WTC11 (cell line): ENCODE measurements around the gene ARHGEF25.

ENCODE experiments used
- CBFB ChIP-seq: sonication (generic); formaldehyde crosslinking; IDR thresholded peaks from 2 replicates; pipeline ENCODE4 v1.8.1; 2022; ENCODE audit warnings: mild to moderate bottlenecking, low read depth, missing genetic modification reagents
- CREB1 ChIP-seq: sonication (generic); formaldehyde crosslinking; IDR thresholded peaks from 2 replicates; pipeline ENCODE4 v1.8.0; 2023; ENCODE audit warnings: mild to moderate bottlenecking, missing genetic modification reagents
- CTCF ChIP-seq: fragments of 200-600 bp; IDR thresholded peaks from 2 replicates; pipeline ENCODE4 v1.8.0; 2022; ENCODE audit warnings: antibody characterized with exemption
- E2F4 ChIP-seq: sonication (generic); formaldehyde crosslinking; IDR thresholded peaks from 2 replicates; pipeline ENCODE4 v1.8.1; 2022; ENCODE audit warnings: low read depth, mild to moderate bottlenecking, moderate library complexity, missing genetic modification reagents, borderline replicate concordance
- ETV6 ChIP-seq: sonication (generic); formaldehyde crosslinking; IDR thresholded peaks from 2 replicates; pipeline ENCODE4 v1.8.1; 2022; ENCODE audit warnings: mild to moderate bottlenecking, missing genetic modification reagents
- IRF2 ChIP-seq: sonication (generic); formaldehyde crosslinking; IDR thresholded peaks from 2 replicates; pipeline ENCODE4 v1.8.0; 2022; ENCODE audit warnings: low read depth, missing genetic modification reagents, borderline replicate concordance
- TCF7 ChIP-seq: sonication (generic); formaldehyde crosslinking; IDR thresholded peaks from 2 replicates; pipeline ENCODE4 v1.8.0; 2022; ENCODE audit warnings: mild to moderate bottlenecking, low read depth, missing genetic modification reagents, moderate library complexity
- USF2 ChIP-seq: sonication (generic); formaldehyde crosslinking; IDR thresholded peaks from 2 replicates; pipeline ENCODE4 v1.8.1; 2023; ENCODE audit warnings: mild to moderate bottlenecking, missing genetic modification reagents, moderate library complexity

- TF ChIP-seq CREB1 (CRISPR knock-in tag) = no peak
- no peak for TF ChIP-seq CTCF
- TF ChIP-seq CBFB (CRISPR knock-in tag) = no peak
- TF ChIP-seq TCF7 (CRISPR knock-in tag) = no peak
- TF ChIP-seq USF2 = no peak
- no peak for TF ChIP-seq ETV6 (CRISPR knock-in tag)
- no peak for TF ChIP-seq IRF2 (CRISPR knock-in tag)
- TF ChIP-seq E2F4 = no peak
These were observed 8.7 kb upstream of the ARHGEF25 start for GRCh38 chr12:57602544-57602943.
